Measurements from ENCODE around the gene OR52E6.

Gene OR52E6

DNA sequence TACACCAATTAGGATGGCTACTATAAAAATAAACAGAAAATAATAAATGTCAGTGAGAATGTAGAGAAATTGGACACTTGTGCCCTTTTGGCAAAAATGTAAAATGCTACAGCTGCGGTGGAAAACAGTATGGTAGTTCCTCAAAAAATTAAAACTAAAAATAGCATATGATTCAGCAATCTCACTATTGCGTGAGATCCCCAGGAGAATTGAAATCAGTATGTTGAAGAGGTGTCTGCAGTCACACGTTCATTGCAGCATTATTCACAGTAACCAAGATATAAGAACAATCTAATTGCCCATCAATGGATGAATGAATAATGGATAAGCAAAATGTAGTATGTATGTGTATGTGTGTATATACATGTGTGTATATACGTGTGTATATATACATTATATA, 26.2 kb downstream of the OR52E6 start:
- Histone ChIP-seq H2BK5ac (ENCODE audit: low read depth, low read length, poor library complexity) (no peak overlapping the region), H3K36me3 (ENCODE audit: control insufficient read depth in 1 of 2, insufficient read depth in 2 of 2, low read length in 2 of 2) (no peaks in the 10 kb centered on the region), H2BK12ac (ENCODE audit: low read length) (no peak overlapping the region), H3K27ac (ENCODE audit: low read depth, low read length) (no peak overlapping the region), H3K9ac (ENCODE audit: low read length) (no peak overlapping the region), H3K27me3 (ENCODE audit: insufficient read depth, low read length) (no peaks in the 10 kb centered on the region), H2AFZ (ENCODE audit: insufficient read depth, low read length, poor library complexity) (no peak overlapping the region), H2AK5ac (ENCODE audit: low read length) (no peak overlapping the region), H4K91ac (ENCODE audit: low read depth, low read length) (no peak overlapping the region), H3K4me2 (ENCODE audit: low read length) (no peak overlapping the region), H3K14ac (ENCODE audit: low read length) (no peak overlapping the region), H3K4me3 (ENCODE audit: low read depth, low read length) (no peak overlapping the region), H3K79me2 (ENCODE audit: control insufficient read depth, insufficient read depth, low read length, poor library complexity) (no peaks in the 10 kb centered on the region), H3K4me1 (ENCODE audit: control insufficient read depth in 1 of 2, insufficient read depth in 2 of 2, low read length in 2 of 2) (no peaks in the 10 kb centered on the region), H3K79me1 (ENCODE audit: low read length) (no peaks in the 10 kb centered on the region), H2BK120ac (ENCODE audit: insufficient read depth, low read length, poor library complexity) (no peak overlapping the region), H4K12ac (ENCODE audit: low read depth, low read length) (no peak overlapping the region), H3K23ac (ENCODE audit: low read length) (no peak overlapping the region), H3K4ac (ENCODE audit: low read depth, low read length) (no peak overlapping the region), H4K8ac (ENCODE audit: low read depth, low read length) (no peak overlapping the region), H3K9me3 (ENCODE audit: insufficient read depth, low read depth, low read length) (peaks cover under 1% of the 10 kb centered on the region), H3K18ac (ENCODE audit: low read length) (no peak overlapping the region)
- DNase-seq = peak in 1 of 2 donors; percentile 12
- no CpG with 5 or more reads among the region's 4 CpGs for WGBS (ENCODE audit: extremely low coverage, insufficient coverage, insufficient read length)

DNA sequence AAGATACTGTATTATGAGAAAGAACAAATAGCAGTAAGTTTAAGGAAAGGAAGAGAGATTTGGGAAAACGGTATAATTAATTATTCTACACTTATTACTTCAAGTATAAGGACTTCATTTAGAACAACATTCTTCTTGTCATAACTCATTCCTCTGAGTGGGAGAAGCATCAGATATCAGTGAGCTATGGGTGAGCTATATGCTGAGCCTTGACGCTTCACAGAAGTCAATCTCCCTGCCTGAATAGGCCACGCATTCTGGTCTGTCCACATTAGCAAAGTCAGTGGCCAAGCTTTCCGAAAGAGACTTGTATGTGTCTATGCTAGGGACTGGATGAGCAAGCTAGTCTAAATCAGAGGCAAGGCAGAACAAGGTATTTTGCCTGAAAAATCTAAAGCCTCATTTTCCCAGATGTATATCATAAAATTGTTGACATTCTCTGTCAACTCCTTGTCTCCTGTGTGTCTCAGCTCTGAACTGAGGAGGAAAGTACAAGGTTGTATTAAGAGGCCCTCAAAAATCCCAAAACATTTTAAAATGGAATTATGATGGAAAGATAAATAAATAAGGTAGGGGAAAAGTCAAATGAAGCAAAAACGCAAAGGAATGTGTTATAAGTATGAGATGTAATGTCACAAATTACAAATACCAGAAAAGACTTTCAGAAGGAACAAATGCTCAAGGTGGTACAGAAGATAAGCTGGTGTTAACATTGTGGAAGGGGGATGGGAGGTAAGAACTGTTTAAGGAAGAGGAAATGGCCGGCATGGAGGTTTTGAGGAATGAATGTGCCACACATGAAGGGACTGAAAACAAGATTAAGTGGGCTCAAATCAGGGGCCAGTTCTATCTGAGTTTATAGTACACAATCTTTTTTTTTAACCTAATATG, 31.5 kb downstream of the OR52E6 start:
- Histone ChIP-seq H2BK120ac (ENCODE audit: insufficient read depth, low read length, poor library complexity) (no peak overlapping the region), H3K4me1 (ENCODE audit: control insufficient read depth in 1 of 2, insufficient read depth in 2 of 2, low read length in 2 of 2) (peaks cover 0 to 2% of the 10 kb centered on the region in 2 experiments), H3K4me2 (ENCODE audit: low read length) (no peak overlapping the region), H3K4me3 (ENCODE audit: low read depth, low read length) (no peak overlapping the region), H4K12ac (ENCODE audit: low read depth, low read length) (no peak overlapping the region), H2BK12ac (ENCODE audit: low read length) (no peak overlapping the region), H3K36me3 (ENCODE audit: control insufficient read depth in 1 of 2, insufficient read depth in 2 of 2, low read length in 2 of 2) (no peaks in the 10 kb centered on the region), H2AK5ac (ENCODE audit: low read length) (no peak overlapping the region), H3K18ac (ENCODE audit: low read length) (no peak overlapping the region), H3K23ac (ENCODE audit: low read length) (no peak overlapping the region), H2BK5ac (ENCODE audit: low read depth, low read length, poor library complexity) (no peak overlapping the region), H4K91ac (ENCODE audit: low read depth, low read length) (no peak overlapping the region), H3K9ac (ENCODE audit: low read length) (no peak overlapping the region), H3K14ac (ENCODE audit: low read length) (no peak overlapping the region), H4K8ac (ENCODE audit: low read depth, low read length) (no peak overlapping the region), H2AFZ (ENCODE audit: insufficient read depth, low read length, poor library complexity) (no peak overlapping the region), H3K79me2 (ENCODE audit: control insufficient read depth, insufficient read depth, low read length, poor library complexity) (no peaks in the 10 kb centered on the region), H3K27me3 (ENCODE audit: insufficient read depth, low read length) (no peaks in the 10 kb centered on the region), H3K9me3 (ENCODE audit: insufficient read depth, low read depth, low read length) (peaks cover 2% of the 10 kb centered on the region), H3K4ac (ENCODE audit: low read depth, low read length) (no peak overlapping the region), H3K27ac (ENCODE audit: low read depth, low read length) (no peak overlapping the region), H3K79me1 (ENCODE audit: low read length) (no peaks in the 10 kb centered on the region)
- WGBS (ENCODE audit: extremely low coverage, insufficient coverage, insufficient read length) = no CpG with 5 or more reads among the region's 6 CpGs
- peak; percentile 35 to 76 for DNase-seq

DNA sequence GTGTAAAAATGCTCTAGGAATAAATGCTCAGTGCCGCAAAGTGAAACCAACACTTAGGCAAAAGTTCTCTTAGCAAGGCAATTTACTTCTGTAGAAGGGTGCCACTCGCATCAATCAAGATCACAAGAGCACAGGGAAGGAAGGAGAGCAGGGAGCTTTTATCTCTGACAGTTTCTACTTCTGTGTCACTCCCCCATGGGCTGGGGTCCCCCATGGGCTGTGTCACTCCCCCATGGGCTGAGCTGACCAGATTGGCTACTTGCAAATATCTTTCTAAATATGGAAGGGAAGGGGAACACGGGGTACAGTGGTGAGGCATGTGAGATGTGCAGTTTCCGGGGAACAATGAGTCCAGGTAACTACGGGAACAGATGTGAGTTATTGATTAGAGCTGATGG, 32.6 kb downstream of the OR52E6 start:
- H3K4ac ChIP-seq (ENCODE audit: low read depth, low read length) = no peak overlapping the region
- H2AK5ac ChIP-seq (ENCODE audit: low read length) = no peak overlapping the region
- no peak overlapping the region for H4K12ac ChIP-seq (ENCODE audit: low read depth, low read length)
- no peak overlapping the region for H3K4me3 ChIP-seq (ENCODE audit: low read depth, low read length)
- no peak overlapping the region for H2AFZ ChIP-seq (ENCODE audit: insufficient read depth, low read length, poor library complexity)
- no peaks in the 10 kb centered on the region for H3K27me3 ChIP-seq (ENCODE audit: insufficient read depth, low read length)
- no peak overlapping the region for H3K23ac ChIP-seq (ENCODE audit: low read length)
- peaks cover 0 to 2% of the 10 kb centered on the region in 2 experiments for H3K4me1 ChIP-seq (ENCODE audit: control insufficient read depth in 1 of 2, insufficient read depth in 2 of 2, low read length in 2 of 2)
- no peak overlapping the region for H3K14ac ChIP-seq (ENCODE audit: low read length)
- H3K79me2 ChIP-seq (ENCODE audit: control insufficient read depth, insufficient read depth, low read length, poor library complexity) = no peaks in the 10 kb centered on the region
- H3K27ac ChIP-seq (ENCODE audit: low read depth, low read length) = no peak overlapping the region
- H4K91ac ChIP-seq (ENCODE audit: low read depth, low read length) = no peak overlapping the region
- no peak overlapping the region for H3K9ac ChIP-seq (ENCODE audit: low read length)
- peaks cover 2% of the 10 kb centered on the region for H3K9me3 ChIP-seq (ENCODE audit: insufficient read depth, low read depth, low read length)
- H3K18ac ChIP-seq (ENCODE audit: low read length) = no peak overlapping the region
- no peaks in the 10 kb centered on the region for H3K36me3 ChIP-seq (ENCODE audit: control insufficient read depth in 1 of 2, insufficient read depth in 2 of 2, low read length in 2 of 2)
- H2BK5ac ChIP-seq (ENCODE audit: low read depth, low read length, poor library complexity) = no peak overlapping the region
- DNase-seq = peak in 1 of 2 donors; percentile 10
- no CpG with 5 or more reads among the region's 5 CpGs for WGBS (ENCODE audit: extremely low coverage, insufficient coverage, insufficient read length)
- no peaks in the 10 kb centered on the region for H3K79me1 ChIP-seq (ENCODE audit: low read length)
- H2BK120ac ChIP-seq (ENCODE audit: insufficient read depth, low read length, poor library complexity) = no peak overlapping the region
- H2BK12ac ChIP-seq (ENCODE audit: low read length) = no peak overlapping the region
- peak overlapping the region; percentile 99 for H3K4me2 ChIP-seq (ENCODE audit: low read length)
- no peak overlapping the region for H4K8ac ChIP-seq (ENCODE audit: low read depth, low read length)

DNA sequence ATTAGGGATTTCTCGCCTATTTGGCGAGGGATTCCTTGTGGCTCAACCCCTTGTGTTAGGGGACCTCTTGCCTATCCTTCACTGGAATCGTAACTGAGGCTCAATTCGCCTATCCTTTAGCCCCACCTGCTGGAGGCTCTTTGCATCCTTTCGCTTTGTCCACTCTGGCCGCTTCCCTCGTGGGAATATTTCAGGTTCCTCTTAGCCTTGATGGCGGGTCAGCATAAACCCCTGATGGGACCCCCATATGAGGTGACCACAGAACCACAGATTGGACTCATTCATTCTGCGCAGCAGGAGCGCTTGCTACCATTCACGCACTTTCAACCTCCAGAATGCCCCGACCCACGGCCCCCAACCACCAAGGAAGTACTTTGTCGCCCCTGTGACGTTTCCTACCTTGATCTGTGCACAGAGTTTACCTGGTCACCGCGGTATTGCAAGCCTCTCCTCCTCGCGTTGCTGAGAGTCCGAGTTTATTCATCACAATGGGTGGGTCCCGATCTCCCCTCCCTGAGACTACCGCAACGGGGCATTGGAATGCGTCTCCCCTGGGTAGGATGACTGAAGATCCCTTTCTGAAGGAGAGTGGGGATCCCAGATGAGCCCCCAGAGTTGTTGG, 33.1 kb downstream of the OR52E6 start, which contains the start of gene OR52N2:
OR52N2 (plus strand) TSS at position 425 of the 622 bp plus-strand sequence. CDS start 11,412 bp downstream, outside the sequence.
- no peak within 1 kb of the TSS for H2AK5ac ChIP-seq (ENCODE audit: low read length)
- no peaks in the 10 kb centered on the region for H3K79me2 ChIP-seq (ENCODE audit: control insufficient read depth, insufficient read depth, low read length, poor library complexity)
- no peak within 1 kb of the TSS for H2BK12ac ChIP-seq (ENCODE audit: low read length)
- H3K9ac ChIP-seq (ENCODE audit: low read length) = peak within 1 kb of the TSS; percentile 69
- no peak within 1 kb of the TSS for H3K23ac ChIP-seq (ENCODE audit: low read length)
- peak within 1 kb of the TSS; percentile 99 for H3K4me2 ChIP-seq (ENCODE audit: low read length)
- no peak within 1 kb of the TSS for H4K12ac ChIP-seq (ENCODE audit: low read depth, low read length)
- peak; percentile 54 to 83 for DNase-seq
- no peak within 1 kb of the TSS for H3K14ac ChIP-seq (ENCODE audit: low read length)
- H2BK120ac ChIP-seq (ENCODE audit: insufficient read depth, low read length, poor library complexity) = no peak within 1 kb of the TSS
- H3K4ac ChIP-seq (ENCODE audit: low read depth, low read length) = no peak within 1 kb of the TSS
- H2BK5ac ChIP-seq (ENCODE audit: low read depth, low read length, poor library complexity) = no peak within 1 kb of the TSS
- no peak within 1 kb of the TSS for H2AFZ ChIP-seq (ENCODE audit: insufficient read depth, low read length, poor library complexity)
- H3K4me3 ChIP-seq (ENCODE audit: low read depth, low read length) = peak within 1 kb of the TSS; percentile 65
- no peaks in the 10 kb centered on the region for H3K79me1 ChIP-seq (ENCODE audit: low read length)
- no peaks in the 10 kb centered on the region for H3K27me3 ChIP-seq (ENCODE audit: insufficient read depth, low read length)
- H3K9me3 ChIP-seq (ENCODE audit: insufficient read depth, low read depth, low read length) = peaks cover 2% of the 10 kb centered on the region
- H3K27ac ChIP-seq (ENCODE audit: low read depth, low read length) = no peak within 1 kb of the TSS
- no CpG with 5 or more reads among the region's 24 CpGs for WGBS (ENCODE audit: extremely low coverage, insufficient coverage, insufficient read length)
- H4K8ac ChIP-seq (ENCODE audit: low read depth, low read length) = peak within 1 kb of the TSS; percentile 65
- no peak within 1 kb of the TSS for H4K91ac ChIP-seq (ENCODE audit: low read depth, low read length)
- peaks cover 0 to 2% of the 10 kb centered on the region in 2 experiments for H3K4me1 ChIP-seq (ENCODE audit: control insufficient read depth in 1 of 2, insufficient read depth in 2 of 2, low read length in 2 of 2)
- no peaks in the 10 kb centered on the region for H3K36me3 ChIP-seq (ENCODE audit: control insufficient read depth in 1 of 2, insufficient read depth in 2 of 2, low read length in 2 of 2)
- H3K18ac ChIP-seq (ENCODE audit: low read length) = no peak within 1 kb of the TSS

All from trophoblast cell (in vitro differentiated cells and primary cell).